NCI-H2196 treated with DMSO at 0.1 percent for 48 hours (cell line): ENCODE measurements around the gene BCL6.
"Not testable (repeated sequence)": the region's sequence is repeated elsewhere in the genome, so short reads cannot be mapped to it uniquely, and the experiment has no call there.

Source experiments
- DNase-seq: peaks from one replicate; lab custom pipeline; 2025; ENCODE audit not compliant: unreplicated experiment; lab: John Stamatoyannopoulos, UW

The BCL6 gene

GRCh38 chr3:187681756-187682155 lies 63.5 kb downstream of the BCL6 start:
- DNase-seq, result not testable (repeated sequence)

DNA sequence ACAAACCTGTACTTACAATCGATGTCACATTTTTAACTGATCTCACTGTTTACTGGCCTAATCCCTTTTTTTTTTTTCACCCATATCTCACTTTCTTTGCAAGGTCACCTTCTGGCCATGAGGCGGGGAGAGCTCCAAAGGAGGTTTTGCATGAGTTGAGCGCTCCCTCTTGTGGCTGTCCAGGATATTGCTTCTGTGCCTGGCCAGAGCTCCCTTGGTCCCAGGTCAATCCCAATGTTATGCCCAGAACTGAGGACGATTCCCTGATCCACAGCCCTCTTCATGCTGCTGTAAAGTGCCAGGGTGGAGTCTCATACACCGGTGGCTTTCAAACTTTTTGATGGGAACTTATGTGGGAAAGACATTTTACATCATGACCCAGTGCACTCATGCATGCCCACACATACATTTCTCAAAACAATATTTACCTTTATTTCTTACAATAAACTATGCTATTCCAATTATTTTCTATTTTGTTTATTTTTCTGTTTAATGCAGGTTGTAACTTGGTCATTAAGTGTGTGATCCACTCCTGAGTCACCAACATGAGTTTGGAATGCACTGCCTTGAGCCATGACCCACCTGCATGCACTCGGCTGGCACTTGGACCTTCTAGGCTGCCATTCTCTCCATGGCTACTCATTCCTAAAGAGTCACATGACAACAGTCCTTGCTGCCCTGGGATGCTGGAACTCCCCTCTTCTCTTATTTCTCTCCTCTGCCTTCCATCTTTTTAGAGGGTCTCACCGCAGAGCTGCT lies 65.5 kb downstream of the BCL6 start:
- peak; percentile 81 for DNase-seq

GRCh38 chr3:187678726-187679268 lies 66.5 kb downstream of the BCL6 start:
- DNase-seq, result peak; percentile 62

- no peak for DNase-seq
These were observed 67.7 kb downstream of the BCL6 start for GRCh38 chr3:187677604-187678003.

- DNase-seq, result no peak
These were observed 72.3 kb downstream of the BCL6 start for GRCh38 chr3:187673012-187673411.
